GM12873 (cell line): ENCODE data around the gene ILKAP.

Source experiments
- CTCF ChIP-seq: IDR thresholded peaks from 2 replicates; pipeline ENCODE4 v1.5.1; 2012; ENCODE audit warnings: low read depth, mild to moderate bottlenecking, moderate library complexity, low read length, control low read depth; ENCODE audit not compliant: insufficient read depth; ENCODE audit errors: missing control alignments

Gene ILKAP

GRCh38 chr2:238247002-238247822 is 43.7 kb upstream of the ILKAP start:
- no peak for TF ChIP-seq CTCF

- TF ChIP-seq CTCF = no peak
Observed at GRCh38 chr2:238244151-238244550, 40.7 kb upstream of the ILKAP start.

GRCh38 chr2:238243496-238244076 is 40.1 kb upstream of the ILKAP start:
- no peak for TF ChIP-seq CTCF

- no peak for TF ChIP-seq CTCF
Observed at GRCh38 chr2:238242731-238243495, 39.4 kb upstream of the ILKAP start.

GRCh38 chr2:238241970-238242369 is 38.5 kb upstream of the ILKAP start:
- no peak for TF ChIP-seq CTCF

- TF ChIP-seq CTCF = no peak
Observed at GRCh38 chr2:238240757-238241711, 37.5 kb upstream of the ILKAP start.
